ENCODE results near the gene EFHC1. TPM values are rescaled to one million over a fixed set of nuclear protein-coding genes. Genes with fewer than 3 reads are reported as not detected.

EFHC1 gene
- total RNA-seq, 1 donor from 2014 or later, result 43.6 TPM

DNA sequence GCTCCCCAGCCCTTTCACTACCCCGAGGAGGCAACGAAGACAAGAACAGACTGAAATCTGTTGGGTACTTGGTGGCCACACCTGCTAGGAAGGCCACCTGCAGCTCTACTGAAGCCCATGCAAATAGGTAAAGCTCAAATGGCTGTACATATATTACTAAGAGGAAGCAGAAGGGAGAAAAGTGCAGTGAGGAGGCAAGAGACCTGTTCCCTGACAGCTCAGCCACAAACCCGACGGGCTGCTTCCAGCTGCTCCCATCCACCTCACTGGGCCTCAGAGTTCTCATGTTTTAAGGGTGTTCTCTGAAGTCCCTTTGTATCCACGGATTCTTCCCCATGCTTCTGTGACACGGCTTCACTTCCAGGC is 132.1 kb downstream of the EFHC1 start:
- H3K9me3 Mint-ChIP-seq (ENCODE audit: low read depth), result no peaks in the 10 kb centered on the region
- H3K27me3 Mint-ChIP-seq, result no peaks in the 10 kb centered on the region
- H3K4me3 Mint-ChIP-seq (ENCODE audit: low read depth), result no peak overlapping the region
- H3K36me3 Mint-ChIP-seq (ENCODE audit: insufficient read depth), result no peaks in the 10 kb centered on the region
- TF ChIP-seq, protein P1, sequence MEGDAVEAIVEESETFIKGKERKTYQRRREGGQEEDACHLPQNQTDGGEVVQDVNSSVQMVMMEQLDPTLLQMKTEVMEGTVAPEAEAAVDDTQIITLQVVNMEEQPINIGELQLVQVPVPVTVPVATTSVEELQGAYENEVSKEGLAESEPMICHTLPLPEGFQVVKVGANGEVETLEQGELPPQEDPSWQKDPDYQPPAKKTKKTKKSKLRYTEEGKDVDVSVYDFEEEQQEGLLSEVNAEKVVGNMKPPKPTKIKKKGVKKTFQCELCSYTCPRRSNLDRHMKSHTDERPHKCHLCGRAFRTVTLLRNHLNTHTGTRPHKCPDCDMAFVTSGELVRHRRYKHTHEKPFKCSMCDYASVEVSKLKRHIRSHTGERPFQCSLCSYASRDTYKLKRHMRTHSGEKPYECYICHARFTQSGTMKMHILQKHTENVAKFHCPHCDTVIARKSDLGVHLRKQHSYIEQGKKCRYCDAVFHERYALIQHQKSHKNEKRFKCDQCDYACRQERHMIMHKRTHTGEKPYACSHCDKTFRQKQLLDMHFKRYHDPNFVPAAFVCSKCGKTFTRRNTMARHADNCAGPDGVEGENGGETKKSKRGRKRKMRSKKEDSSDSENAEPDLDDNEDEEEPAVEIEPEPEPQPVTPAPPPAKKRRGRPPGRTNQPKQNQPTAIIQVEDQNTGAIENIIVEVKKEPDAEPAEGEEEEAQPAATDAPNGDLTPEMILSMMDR (IDR thresholded peaks at IDR 0.05; ENCODE audit: unreplicated experiment), result no peak
- peaks cover 33% of the 10 kb centered on the region for H3K4me1 Mint-ChIP-seq (ENCODE audit: low read depth)
- H3K27ac Mint-ChIP-seq, result peak overlapping the region; percentile 60
- DNase-seq (ENCODE audit: low spot score, unreplicated experiment), result no peak

DNA sequence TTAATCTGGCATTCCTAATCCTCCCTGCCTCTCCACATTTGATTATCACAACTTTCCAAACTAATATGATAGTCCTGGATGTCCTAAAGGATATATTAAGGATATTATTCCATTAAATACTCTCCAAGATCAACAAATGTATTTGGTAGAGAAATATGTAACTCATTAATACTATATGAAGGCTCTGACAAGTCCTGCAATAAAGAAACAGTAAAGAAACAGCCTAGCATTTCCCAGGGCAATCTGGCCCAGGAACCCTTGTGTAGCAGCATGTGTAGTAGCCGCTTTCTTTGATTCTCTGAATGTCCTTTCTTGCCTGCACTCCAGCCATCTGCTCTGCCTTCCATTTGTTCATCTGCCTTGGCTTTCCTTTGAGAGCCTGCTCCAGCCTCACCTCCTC is 133.0 kb downstream of the EFHC1 start:
- TF ChIP-seq, protein P1 (IDR thresholded peaks at IDR 0.05; ENCODE audit: unreplicated experiment), result no peak
- DNase-seq (ENCODE audit: low spot score, unreplicated experiment), result no peak
- no peak overlapping the region for H3K4me3 Mint-ChIP-seq (ENCODE audit: low read depth)

DNA sequence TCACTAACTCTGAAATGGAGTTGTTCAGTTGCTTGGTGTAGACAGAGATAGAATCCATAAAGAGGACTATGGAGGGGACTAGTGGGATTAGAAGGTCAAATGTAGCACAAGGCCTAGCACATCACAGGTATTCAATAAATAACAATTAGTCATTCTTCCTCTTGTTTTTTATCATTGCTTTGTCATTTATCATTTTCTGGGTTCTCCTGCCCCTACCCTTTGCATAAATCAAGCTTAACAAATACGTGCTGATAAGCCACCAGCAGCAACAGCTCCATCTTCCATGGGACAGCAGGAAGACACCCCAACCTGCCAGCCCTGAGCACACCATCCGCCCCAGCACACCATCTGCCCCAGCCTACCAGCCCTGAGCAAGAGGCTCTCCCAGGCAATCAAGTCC is 133.6 kb downstream of the EFHC1 start:
- DNase-seq (ENCODE audit: low spot score, unreplicated experiment), result no peak
- no peaks in the 10 kb centered on the region for H3K9me3 Mint-ChIP-seq (ENCODE audit: low read depth)
- no peaks in the 10 kb centered on the region for H3K36me3 Mint-ChIP-seq (ENCODE audit: insufficient read depth)
- H3K27ac Mint-ChIP-seq, result no peak overlapping the region
- H3K27me3 Mint-ChIP-seq, result no peaks in the 10 kb centered on the region
- H3K4me1 Mint-ChIP-seq (ENCODE audit: low read depth), result peaks cover 40% of the 10 kb centered on the region
- TF ChIP-seq, protein P1 (IDR thresholded peaks at IDR 0.05; ENCODE audit: unreplicated experiment), result no peak
- no peak overlapping the region for H3K4me3 Mint-ChIP-seq (ENCODE audit: low read depth)

More for the DNA sequence above, 133.0 kb downstream of the EFHC1 start:
- Mint-ChIP-seq H3K36me3 (ENCODE audit: insufficient read depth) (no peaks in the 10 kb centered on the region), H3K27ac (no peak overlapping the region), H3K4me1 (ENCODE audit: low read depth) (peaks cover 38% of the 10 kb centered on the region), H3K27me3 (no peaks in the 10 kb centered on the region), H3K9me3 (ENCODE audit: low read depth) (no peaks in the 10 kb centered on the region)

DNA sequence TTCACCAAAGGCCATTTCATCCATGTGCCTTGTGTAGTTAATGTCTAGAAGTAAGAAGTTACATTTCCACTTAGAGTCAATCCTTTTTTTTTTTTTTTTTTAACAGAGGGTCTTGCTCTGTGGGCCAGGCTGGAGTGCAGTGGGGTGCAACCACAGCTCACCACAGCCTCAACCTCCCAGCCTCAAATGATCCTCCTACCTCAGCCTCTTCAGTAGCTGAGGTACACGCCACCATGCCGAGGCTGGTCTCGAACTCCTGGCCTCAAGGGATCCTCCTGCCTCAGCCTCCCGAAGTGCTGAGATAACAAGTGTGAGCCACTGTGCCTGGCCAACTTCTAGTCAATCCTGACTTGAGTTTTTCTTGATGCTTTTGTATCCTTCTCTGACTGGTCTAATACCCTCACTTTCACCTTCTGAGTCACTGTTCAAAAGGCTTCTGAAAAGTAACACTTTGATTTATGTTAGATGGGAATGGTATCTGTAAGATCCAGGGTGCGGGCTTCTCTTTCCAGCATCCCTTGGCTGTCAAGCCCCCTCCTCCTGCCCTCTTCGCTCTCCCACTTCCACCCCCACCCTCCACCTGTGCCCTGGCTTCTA is 134.6 kb downstream of the EFHC1 start:
- TF ChIP-seq, protein P1 (IDR thresholded peaks at IDR 0.05; ENCODE audit: unreplicated experiment), result no peak
- H3K36me3 Mint-ChIP-seq (ENCODE audit: insufficient read depth), result no peaks in the 10 kb centered on the region
- no peak overlapping the region for H3K4me3 Mint-ChIP-seq (ENCODE audit: low read depth)
- peaks cover 38% of the 10 kb centered on the region for H3K4me1 Mint-ChIP-seq (ENCODE audit: low read depth)
- H3K27ac Mint-ChIP-seq, result no peak overlapping the region
- H3K27me3 Mint-ChIP-seq, result no peaks in the 10 kb centered on the region
- no peak for DNase-seq (ENCODE audit: low spot score, unreplicated experiment)
- H3K9me3 Mint-ChIP-seq (ENCODE audit: low read depth), result no peaks in the 10 kb centered on the region

DNA sequence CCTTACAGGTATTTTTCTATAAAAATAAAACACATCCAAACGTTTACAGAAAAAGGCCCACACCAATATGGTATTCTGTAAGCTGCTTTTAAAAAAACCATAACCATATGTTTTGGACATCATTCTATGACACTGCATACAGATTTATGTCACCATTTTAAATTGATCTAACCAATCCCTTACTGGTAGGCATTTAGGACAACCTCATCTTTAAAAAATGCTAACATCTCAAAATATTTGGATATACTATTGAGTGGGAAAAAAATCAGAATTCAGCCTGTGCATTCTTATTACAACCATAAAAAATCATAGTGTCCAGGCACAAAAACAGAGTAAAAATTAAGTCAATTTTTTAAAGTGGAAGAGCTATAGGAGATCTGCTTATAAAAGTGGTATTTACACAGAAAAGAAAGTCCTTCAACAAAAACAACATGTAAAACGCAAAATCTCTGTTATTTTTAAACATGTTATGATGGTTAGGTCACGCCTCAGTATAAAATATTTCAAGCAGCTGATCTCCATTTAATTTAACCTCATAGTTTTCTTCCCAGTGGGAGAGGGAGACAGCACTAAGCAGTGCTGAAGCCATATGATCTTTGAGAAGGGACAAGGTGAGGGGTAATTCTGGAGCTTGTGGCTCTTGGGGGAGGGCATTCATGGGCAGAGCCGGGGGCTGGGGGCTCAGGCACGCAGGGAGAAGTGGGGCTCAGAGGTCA is 135.5 kb downstream of the EFHC1 start:
- H3K4me3 Mint-ChIP-seq (ENCODE audit: low read depth), result no peak overlapping the region

More for the DNA sequence above, 135.5 kb downstream of the EFHC1 start:
- TF ChIP-seq, protein P1 (IDR thresholded peaks at IDR 0.05; ENCODE audit: unreplicated experiment), result no peak
- Mint-ChIP-seq H3K4me1 (ENCODE audit: low read depth) (peaks cover 33% of the 10 kb centered on the region), H3K9me3 (ENCODE audit: low read depth) (no peaks in the 10 kb centered on the region), H3K27me3 (no peaks in the 10 kb centered on the region), H3K36me3 (ENCODE audit: insufficient read depth) (no peaks in the 10 kb centered on the region), H3K27ac (no peak overlapping the region)
- no peak for DNase-seq (ENCODE audit: low spot score, unreplicated experiment)
